Kidney epithelial cell (primary cell): Measurements from ENCODE around the gene TBC1D22A. TPM values are rescaled to one million over a fixed set of nuclear protein-coding genes. Genes with fewer than 3 reads are reported as not detected.

ENCODE experiments used
- DNase-seq: peaks from one replicate; pipeline ENCODE4 v3.0.0-alpha.2; 2010; ENCODE audit warnings: low read depth
- H3K27me3 ChIP-seq: 2 replicates; pipeline ENCODE4 v1.6.0; 2011; ENCODE audit warnings: low read length; ENCODE audit not compliant: control insufficient read depth, insufficient read depth
- H3K36me3 ChIP-seq: 2 replicates; pipeline ENCODE4 v1.5.1; 2011; ENCODE audit warnings: low read length; ENCODE audit not compliant: control insufficient read depth, insufficient read depth
- H3K4me3 ChIP-seq: 2 replicates; pipeline ENCODE4 v1.5.1; 2011; ENCODE audit warnings: low read depth, mild to moderate bottlenecking, control low read depth, low read length
- total RNA-seq: library from RNA; depleted of rRNA; stranded (reverse); fragments of >200 nt; gene quantifications from 2 replicates; pipeline ENCODE4 v1.2.3, GENCODE V29; 2015
- TF ChIP-seq, protein P1 (sequence below): IDR thresholded peaks from 2 replicates; pipeline ENCODE4 v1.5.1; 2011; ENCODE audit warnings: mild to moderate bottlenecking, moderate library complexity, low read length, control low read depth, inconsistent platforms; ENCODE audit not compliant: insufficient read depth, poor library complexity, severe bottlenecking

TBC1D22A gene
- total RNA-seq, 1 donor from 2014 or later: 25.7 TPM

DNA sequence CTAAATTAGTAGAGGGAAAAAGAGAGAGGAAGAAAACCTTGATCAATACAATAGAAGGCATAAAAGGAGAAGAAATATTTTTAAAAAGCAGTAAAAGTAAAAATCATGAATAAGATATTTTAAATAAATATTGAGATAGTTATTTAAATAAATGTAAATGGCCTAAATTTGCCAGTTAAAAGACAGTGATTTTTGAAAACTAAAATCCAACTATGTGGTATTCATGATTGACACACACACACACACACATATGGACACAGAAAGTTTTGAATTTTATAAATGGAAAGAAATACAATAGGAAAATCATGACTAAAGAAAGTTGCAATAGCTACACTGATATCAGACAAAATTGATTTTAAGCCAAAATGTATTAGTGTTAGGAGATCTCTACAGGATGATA, 313.1 kb downstream of the TBC1D22A start:
- no peak for DNase-seq
- no peaks in the 10 kb centered on the region for H3K27me3 ChIP-seq
- TF ChIP-seq, protein P1, sequence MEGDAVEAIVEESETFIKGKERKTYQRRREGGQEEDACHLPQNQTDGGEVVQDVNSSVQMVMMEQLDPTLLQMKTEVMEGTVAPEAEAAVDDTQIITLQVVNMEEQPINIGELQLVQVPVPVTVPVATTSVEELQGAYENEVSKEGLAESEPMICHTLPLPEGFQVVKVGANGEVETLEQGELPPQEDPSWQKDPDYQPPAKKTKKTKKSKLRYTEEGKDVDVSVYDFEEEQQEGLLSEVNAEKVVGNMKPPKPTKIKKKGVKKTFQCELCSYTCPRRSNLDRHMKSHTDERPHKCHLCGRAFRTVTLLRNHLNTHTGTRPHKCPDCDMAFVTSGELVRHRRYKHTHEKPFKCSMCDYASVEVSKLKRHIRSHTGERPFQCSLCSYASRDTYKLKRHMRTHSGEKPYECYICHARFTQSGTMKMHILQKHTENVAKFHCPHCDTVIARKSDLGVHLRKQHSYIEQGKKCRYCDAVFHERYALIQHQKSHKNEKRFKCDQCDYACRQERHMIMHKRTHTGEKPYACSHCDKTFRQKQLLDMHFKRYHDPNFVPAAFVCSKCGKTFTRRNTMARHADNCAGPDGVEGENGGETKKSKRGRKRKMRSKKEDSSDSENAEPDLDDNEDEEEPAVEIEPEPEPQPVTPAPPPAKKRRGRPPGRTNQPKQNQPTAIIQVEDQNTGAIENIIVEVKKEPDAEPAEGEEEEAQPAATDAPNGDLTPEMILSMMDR: no peak
- H3K36me3 ChIP-seq: no peaks in the 10 kb centered on the region
- H3K4me3 ChIP-seq: no peak overlapping the region

DNA sequence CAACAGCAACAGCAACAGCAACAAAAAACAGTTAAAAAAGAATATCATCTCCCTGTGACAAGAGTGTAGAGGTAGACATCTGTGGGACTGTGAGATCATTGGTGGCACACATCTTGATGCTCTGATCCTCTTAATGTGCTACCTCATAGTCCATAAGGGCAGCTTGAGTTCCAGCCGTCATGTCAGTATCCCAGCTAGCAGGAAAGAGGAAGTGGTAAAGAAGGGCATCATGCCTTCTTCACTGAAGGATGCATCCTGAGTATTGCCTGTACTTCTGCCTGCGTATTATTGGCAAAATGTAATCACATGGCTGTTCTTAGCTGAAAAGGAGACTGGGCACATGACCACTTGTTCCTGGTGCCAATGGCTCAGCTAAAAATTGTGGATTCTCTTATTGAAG, 314.3 kb downstream of the TBC1D22A start:
- no peak overlapping the region for H3K4me3 ChIP-seq
- no peaks in the 10 kb centered on the region for H3K27me3 ChIP-seq
- H3K36me3 ChIP-seq: no peaks in the 10 kb centered on the region
- TF ChIP-seq, protein P1: no peak
- DNase-seq: no peak

DNA sequence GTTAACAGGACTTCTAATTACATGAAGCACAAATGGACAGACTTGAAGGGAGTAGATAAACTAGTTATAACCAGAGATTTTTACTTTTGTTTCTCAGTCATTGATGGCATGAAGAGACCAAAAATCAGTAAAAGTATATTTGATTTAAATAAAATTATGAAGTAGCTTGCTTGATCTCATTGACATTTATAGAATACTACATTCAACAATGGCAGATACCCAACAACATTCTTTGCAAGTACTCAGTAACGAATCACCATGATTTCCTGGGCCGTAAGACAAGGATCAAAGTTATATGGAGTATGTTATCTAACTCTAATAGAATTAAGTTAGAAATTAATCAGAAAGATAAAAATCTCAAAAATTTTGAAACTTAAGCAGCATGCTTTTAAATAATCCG, 317.6 kb downstream of the TBC1D22A start:
- Histone ChIP-seq H3K27me3 (no peaks in the 10 kb centered on the region), H3K36me3 (no peaks in the 10 kb centered on the region), H3K4me3 (no peak overlapping the region)
- TF ChIP-seq, protein P1: no peak
- DNase-seq: no peak

DNA sequence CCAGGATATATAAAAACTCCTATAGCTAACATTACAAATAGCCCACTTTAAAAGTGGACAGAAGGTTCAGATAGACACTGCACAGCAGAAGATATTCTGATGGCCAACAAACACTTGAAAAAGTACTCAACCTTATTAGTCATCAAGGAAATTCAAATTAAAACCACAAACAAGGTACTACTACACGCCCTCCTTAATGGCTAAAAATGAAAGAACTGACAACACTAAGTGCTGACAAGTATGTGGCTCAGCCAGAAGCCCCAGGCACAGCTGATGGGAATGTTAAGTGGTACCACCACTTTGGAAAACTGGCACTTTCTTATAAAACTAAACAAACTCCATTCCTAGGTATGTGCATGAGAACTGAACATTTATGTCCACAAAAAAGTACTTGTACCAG, 320.1 kb downstream of the TBC1D22A start:
- DNase-seq: no peak
- Histone ChIP-seq H3K27me3 (no peaks in the 10 kb centered on the region), H3K36me3 (no peaks in the 10 kb centered on the region), H3K4me3 (no peak overlapping the region)
- TF ChIP-seq, protein P1: no peak

DNA sequence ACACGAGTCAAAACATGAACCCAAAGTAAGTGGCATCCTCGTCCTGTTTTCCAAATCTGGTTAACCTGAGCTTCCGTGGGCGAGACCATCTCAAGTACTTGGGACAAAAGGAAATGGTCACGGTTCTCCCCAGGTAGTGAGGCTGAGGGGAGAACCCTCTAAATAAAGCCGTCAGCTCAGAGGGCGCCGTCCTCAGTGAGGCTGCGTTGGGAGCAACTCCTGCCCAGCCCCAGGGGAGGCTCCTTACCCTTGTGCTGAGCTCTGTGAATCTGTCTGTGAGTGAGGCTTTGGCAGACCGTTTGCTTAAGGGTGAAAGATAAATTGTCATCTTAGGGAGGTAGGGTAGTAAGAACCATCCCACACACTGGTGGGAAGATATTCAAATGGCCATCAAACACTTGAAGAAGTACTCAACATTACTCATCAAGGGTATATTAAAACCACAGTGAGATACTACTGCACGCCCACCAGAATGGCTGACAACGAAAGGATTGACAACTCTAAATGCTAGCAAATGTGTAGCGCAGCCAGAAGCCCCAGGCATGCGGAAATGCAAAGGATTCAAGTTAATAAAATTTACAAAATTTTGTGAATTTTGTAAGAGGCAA, 321.0 kb downstream of the TBC1D22A start:
- Histone ChIP-seq H3K36me3 (no peaks in the 10 kb centered on the region), H3K27me3 (no peaks in the 10 kb centered on the region), H3K4me3 (no peak overlapping the region)
- DNase-seq: no peak
- TF ChIP-seq, protein P1: no peak

DNA sequence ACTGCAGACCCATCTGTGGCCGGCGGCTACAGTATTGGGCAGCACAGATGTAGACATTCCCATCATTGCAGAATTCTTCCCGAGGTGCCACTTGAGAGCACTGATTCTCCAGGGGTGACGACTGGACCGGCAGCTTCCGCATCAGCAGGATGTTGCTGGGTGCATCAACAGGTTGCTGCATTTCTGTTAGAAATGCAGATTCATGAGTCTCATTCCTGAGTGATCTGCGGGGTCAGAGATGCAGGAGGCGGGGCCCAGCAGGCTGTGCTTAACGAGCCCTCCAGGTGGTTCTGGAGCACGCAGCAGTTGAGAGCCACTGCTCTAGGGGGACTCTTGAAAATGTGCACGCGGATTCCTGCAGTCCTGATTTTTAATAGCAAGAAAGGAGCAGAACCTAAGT, 321.8 kb downstream of the TBC1D22A start:
- Histone ChIP-seq H3K36me3 (no peaks in the 10 kb centered on the region), H3K27me3 (no peaks in the 10 kb centered on the region), H3K4me3 (no peak overlapping the region)
- TF ChIP-seq, protein P1: no peak
- DNase-seq: no peak
